ENCODE data around the gene TTC12.

TTC12 gene

DNA sequence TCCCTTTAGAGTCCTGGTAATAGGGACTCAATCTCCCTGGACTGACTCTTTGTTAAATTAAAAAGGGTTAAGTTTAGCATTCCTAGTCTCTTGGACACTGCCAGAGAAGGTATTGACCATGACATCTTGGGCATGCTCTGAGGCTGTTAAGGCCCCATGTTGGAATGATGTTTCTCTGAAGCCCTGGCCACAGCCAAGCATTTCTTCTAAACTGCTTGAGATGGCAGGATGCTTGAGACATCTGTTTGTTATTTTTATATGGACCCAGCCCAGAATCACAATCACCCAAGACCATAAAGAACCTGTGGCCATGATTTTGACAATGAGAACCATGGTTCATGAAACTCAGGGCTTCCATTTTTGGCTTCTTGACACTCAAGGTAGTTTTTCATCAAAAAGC, 67.7 kb downstream of the TTC12 start:
- in situ Hi-C loops (cut with MboI; ENCODE audit: low sequenced_read_pairs, unreplicated experiment) = no loop called here
- TF ChIP-seq, protein P1, sequence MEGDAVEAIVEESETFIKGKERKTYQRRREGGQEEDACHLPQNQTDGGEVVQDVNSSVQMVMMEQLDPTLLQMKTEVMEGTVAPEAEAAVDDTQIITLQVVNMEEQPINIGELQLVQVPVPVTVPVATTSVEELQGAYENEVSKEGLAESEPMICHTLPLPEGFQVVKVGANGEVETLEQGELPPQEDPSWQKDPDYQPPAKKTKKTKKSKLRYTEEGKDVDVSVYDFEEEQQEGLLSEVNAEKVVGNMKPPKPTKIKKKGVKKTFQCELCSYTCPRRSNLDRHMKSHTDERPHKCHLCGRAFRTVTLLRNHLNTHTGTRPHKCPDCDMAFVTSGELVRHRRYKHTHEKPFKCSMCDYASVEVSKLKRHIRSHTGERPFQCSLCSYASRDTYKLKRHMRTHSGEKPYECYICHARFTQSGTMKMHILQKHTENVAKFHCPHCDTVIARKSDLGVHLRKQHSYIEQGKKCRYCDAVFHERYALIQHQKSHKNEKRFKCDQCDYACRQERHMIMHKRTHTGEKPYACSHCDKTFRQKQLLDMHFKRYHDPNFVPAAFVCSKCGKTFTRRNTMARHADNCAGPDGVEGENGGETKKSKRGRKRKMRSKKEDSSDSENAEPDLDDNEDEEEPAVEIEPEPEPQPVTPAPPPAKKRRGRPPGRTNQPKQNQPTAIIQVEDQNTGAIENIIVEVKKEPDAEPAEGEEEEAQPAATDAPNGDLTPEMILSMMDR (IDR thresholded peaks at IDR 0.05; ENCODE audit: borderline replicate concordance, control extremely low read depth, extremely low read depth, insufficient read depth, missing control alignments) = no peak
- DNase-seq (ENCODE audit: low spot score) = no peak

DNA sequence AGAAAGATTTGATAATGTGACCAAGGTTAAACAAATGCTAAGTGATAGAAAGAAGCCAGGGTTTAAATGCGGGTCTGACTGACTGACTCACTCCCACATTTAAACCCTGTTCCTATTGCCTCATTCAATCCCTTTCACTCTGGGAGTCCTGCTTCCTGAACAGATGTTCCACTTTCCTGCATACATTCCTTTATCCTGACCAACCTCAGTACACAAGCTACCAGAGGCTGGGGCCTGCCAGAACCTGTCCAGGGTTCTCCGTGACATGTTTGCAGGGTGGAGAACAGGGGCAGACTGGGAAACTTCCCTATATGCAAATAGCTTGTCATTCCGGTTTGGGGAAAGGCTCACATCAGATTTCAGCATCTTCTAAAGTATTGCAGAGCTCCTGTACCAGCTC, 70.2 kb downstream of the TTC12 start:
- TF ChIP-seq, protein P1 (IDR thresholded peaks at IDR 0.05; ENCODE audit: borderline replicate concordance, control extremely low read depth, extremely low read depth, insufficient read depth, missing control alignments) = no peak
- in situ Hi-C loops (cut with MboI; ENCODE audit: low sequenced_read_pairs, unreplicated experiment) = no loop called here
- no peak for DNase-seq (ENCODE audit: low spot score)

- in situ Hi-C loops (cut with MboI; ENCODE audit: low sequenced_read_pairs, unreplicated experiment) = no loop called here
- TF ChIP-seq, protein P1 (IDR thresholded peaks at IDR 0.05; ENCODE audit: borderline replicate concordance, control extremely low read depth, extremely low read depth, insufficient read depth, missing control alignments) = no peak
- no peak for DNase-seq (ENCODE audit: low spot score)
Observed at GRCh38 chr11:113385749-113386148, 71.4 kb downstream of the TTC12 start.

DNA sequence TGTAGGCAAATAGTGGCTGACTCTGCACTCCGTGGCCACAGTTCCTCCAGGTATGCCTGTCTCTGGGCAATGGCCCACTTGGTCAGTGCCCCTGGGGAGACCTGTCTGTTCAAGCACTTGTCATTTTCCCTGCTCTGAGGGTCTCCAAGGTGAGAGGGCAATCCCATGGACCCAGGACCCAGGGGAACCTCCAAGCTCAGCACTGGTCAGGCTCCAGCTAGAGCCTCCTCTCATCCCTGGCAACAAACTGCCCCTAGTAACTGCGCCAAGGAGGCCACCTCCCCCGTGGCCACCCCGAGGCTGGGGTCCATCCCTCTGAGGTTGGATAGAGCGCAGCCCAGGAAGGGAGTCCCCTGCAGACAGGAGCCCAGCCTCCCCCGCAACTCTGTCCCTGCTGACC, 72.5 kb downstream of the TTC12 start:
- in situ Hi-C loops (cut with MboI; ENCODE audit: low sequenced_read_pairs, unreplicated experiment) = no loop called here
- TF ChIP-seq, protein P1 (IDR thresholded peaks at IDR 0.05; ENCODE audit: borderline replicate concordance, control extremely low read depth, extremely low read depth, insufficient read depth, missing control alignments) = no peak
- no peak for DNase-seq (ENCODE audit: low spot score)

DNA sequence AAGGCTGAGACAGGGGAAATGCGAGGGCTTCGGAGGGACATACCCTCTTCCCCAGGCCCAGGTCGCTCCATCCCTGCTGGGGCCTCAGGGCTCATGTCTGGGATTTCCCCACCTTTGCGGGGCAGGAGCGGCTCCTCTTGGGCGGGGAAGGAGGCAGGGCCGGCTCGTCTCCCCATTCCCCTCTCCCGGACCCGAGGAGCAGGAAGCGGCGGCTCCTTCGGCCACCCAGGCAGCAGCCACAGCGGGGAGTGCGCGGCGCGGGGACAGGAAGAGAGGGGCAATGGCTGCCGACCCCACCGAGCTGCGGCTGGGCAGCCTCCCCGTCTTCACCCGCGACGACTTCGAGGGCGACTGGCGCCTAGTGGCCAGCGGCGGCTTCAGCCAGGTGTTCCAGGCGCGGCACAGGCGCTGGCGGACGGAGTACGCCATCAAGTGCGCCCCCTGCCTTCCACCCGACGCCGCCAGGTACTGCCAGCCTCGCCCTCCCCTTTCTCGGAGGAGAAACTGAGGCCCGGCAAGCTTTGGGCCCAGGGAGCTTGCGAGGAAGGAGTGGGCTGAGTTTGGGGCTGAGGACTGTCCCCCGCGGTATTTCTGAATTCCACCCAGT, 73.3 kb downstream of the TTC12 start, which contains the start of gene ANKK1:
ANKK1 (plus strand) TSS at position 175 of the 607 bp plus-strand sequence; CDS start at position 281, 106 bp downstream.
- DNase-seq (ENCODE audit: low spot score) = no peak
- in situ Hi-C loops (cut with MboI; ENCODE audit: low sequenced_read_pairs, unreplicated experiment) = no loop called here
- TF ChIP-seq, protein P1 (IDR thresholded peaks at IDR 0.05; ENCODE audit: borderline replicate concordance, control extremely low read depth, extremely low read depth, insufficient read depth, missing control alignments) = no peak

GRCh38 chr11:113389272-113389671, 74.9 kb downstream of the TTC12 start:
- in situ Hi-C loops (cut with MboI; ENCODE audit: low sequenced_read_pairs, unreplicated experiment) = no loop called here
- TF ChIP-seq, protein P1 (IDR thresholded peaks at IDR 0.05; ENCODE audit: borderline replicate concordance, control extremely low read depth, extremely low read depth, insufficient read depth, missing control alignments) = no peak

More at GRCh38 chr11:113389272-113389671, 74.9 kb downstream of the TTC12 start:
- DNase-seq (ENCODE audit: low spot score) = no peak
